ENCODE measurements around the gene AMZ1. TPM values are rescaled to one million over a fixed set of nuclear protein-coding genes. Genes with fewer than 3 reads are reported as not detected.

The AMZ1 gene
- total RNA-seq, 1 experiment from 2014 or later = 0.74 TPM

DNA sequence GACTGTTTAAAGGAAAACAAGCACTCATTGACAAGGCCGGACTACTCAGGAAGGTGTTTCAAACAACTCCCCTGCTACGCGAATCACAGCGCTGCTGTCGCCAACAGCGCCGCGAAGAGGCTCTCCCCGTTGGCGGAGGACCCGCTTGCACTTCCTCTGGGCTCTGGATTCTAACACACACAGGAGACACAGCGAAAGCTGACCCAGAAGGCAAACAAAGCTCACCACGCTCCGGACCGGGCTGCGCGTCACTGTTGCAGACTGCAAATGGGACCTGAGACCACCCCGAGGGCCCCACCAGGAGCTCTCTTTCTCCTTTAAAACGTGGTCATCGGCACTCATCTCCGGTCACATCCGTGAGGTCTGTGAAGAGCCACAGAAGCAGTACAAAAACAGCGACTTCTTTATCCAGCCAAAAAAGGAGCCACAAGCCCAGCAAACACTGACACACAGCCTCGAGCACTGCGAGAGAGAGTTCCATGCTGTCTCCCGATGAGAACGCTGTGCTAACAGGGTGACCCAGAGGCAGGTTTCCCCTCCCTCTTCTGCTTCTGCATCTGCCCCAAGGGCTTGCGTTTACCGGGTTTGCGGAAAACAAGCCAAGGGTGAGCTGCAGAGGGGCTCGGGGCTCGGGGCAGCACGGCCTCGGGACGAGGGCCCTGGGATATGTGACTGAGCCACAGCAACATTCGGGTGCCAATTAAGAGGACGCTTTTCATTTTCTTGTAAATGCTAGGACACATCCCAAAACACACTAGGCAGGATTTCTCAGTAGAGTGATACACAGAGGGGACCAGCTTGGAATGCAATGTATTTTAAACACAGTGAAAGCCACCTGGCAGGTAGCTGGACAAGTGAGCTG, 41.3 kb downstream of the AMZ1 start:
- no peaks in the 10 kb centered on the region for H3K9me3 Mint-ChIP-seq
- H2BK5ac ChIP-seq (ENCODE audit: insufficient read length, low read length) = no peak overlapping the region
- H3K14ac ChIP-seq (ENCODE audit: insufficient read depth, low read length) = no peak overlapping the region
- H4K5ac ChIP-seq (ENCODE audit: insufficient read length, low read depth, low read length) = no peak overlapping the region
- no peaks in the 10 kb centered on the region; the same call in 1 of the 2 replicates for H3K79me2 ChIP-seq (ENCODE audit: insufficient read depth, low read length)
- H3K56ac ChIP-seq (ENCODE audit: insufficient read length, low read depth, low read length) = no peak overlapping the region
- H4K8ac ChIP-seq (replicated peaks; ENCODE audit: insufficient read length, low read depth, low read length) = no peak overlapping the region
- no peaks in the 10 kb centered on the region for H3K27me3 ChIP-seq (ENCODE audit: insufficient read depth, low read length)
- no peak overlapping the region for H2BK12ac ChIP-seq (ENCODE audit: insufficient read length, low read depth, low read length)
- H3K4ac ChIP-seq (ENCODE audit: low read depth, low read length) = no peak overlapping the region
- H3K27ac Mint-ChIP-seq = peak overlapping the region; percentile 26 to 80 (median 54); a peak in 5 of 7 replicates
- H3K9me3 ChIP-seq (ENCODE audit: control insufficient read depth, low read depth, low read length) = no peaks in the 10 kb centered on the region
- no peaks in the 10 kb centered on the region for H3K23me2 ChIP-seq (ENCODE audit: insufficient read length, low read depth, low read length, poor library complexity, severe bottlenecking)
- H2AK5ac ChIP-seq (ENCODE audit: insufficient read length, low read length) = no peak overlapping the region
- H3K18ac ChIP-seq (ENCODE audit: insufficient read length, low read depth, low read length) = peak overlapping the region; percentile 46
- no peak overlapping the region for H2BK15ac ChIP-seq (ENCODE audit: low read depth, low read length)
- no peak for DNase-seq
- no peaks in the 10 kb centered on the region for H3K79me1 ChIP-seq (ENCODE audit: insufficient read depth, low read depth, low read length, poor library complexity, severe bottlenecking)
- no peak overlapping the region for H2AFZ ChIP-seq (ENCODE audit: low read length)
- H3K27ac ChIP-seq (ENCODE audit: insufficient read length, low read depth, low read length) = no peak overlapping the region
- no peaks in the 10 kb centered on the region for H3K27me3 Mint-ChIP-seq (ENCODE audit: low read depth)
- no peak overlapping the region for H2BK120ac ChIP-seq (ENCODE audit: low read depth, low read length, poor library complexity, severe bottlenecking)
- H2BK20ac ChIP-seq (ENCODE audit: low read depth, low read length, poor library complexity, severe bottlenecking) = no peak overlapping the region
- H3K36me3 Mint-ChIP-seq (ENCODE audit: insufficient read depth in 1 of 3, low read depth in 3 of 3) = peaks cover 39 to 64% (median 56%) of the 10 kb centered on the region in 3 experiments; a peak in 6 of 7 replicates
- H4K20me1 ChIP-seq (ENCODE audit: control insufficient read depth, insufficient read depth, insufficient read length) = no peaks in the 10 kb centered on the region
- no peak overlapping the region for H3T11ph ChIP-seq (ENCODE audit: low read length)
- WGBS (ENCODE audit: extremely low coverage, insufficient read length, low lambda C conversion rate) = no CpG with 5 or more reads among the region's 37 CpGs
- H4K91ac ChIP-seq (ENCODE audit: insufficient read length, low read depth, low read length) = no peak overlapping the region
- no peak overlapping the region for H3K23ac ChIP-seq (ENCODE audit: insufficient read length, low read depth, low read length)
- H3K4me3 Mint-ChIP-seq = no peak overlapping the region
- TF ChIP-seq, protein P1, sequence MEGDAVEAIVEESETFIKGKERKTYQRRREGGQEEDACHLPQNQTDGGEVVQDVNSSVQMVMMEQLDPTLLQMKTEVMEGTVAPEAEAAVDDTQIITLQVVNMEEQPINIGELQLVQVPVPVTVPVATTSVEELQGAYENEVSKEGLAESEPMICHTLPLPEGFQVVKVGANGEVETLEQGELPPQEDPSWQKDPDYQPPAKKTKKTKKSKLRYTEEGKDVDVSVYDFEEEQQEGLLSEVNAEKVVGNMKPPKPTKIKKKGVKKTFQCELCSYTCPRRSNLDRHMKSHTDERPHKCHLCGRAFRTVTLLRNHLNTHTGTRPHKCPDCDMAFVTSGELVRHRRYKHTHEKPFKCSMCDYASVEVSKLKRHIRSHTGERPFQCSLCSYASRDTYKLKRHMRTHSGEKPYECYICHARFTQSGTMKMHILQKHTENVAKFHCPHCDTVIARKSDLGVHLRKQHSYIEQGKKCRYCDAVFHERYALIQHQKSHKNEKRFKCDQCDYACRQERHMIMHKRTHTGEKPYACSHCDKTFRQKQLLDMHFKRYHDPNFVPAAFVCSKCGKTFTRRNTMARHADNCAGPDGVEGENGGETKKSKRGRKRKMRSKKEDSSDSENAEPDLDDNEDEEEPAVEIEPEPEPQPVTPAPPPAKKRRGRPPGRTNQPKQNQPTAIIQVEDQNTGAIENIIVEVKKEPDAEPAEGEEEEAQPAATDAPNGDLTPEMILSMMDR (conservative IDR thresholded peaks at IDR 0.05) = no peak
- no peak overlapping the region for H3K9ac ChIP-seq (ENCODE audit: extremely low read depth, insufficient read length, low read length)
- peaks cover 4 to 7% of the 10 kb centered on the region in 2 experiments; a peak in 3 of 4 replicates for H3K4me1 Mint-ChIP-seq
- H3K4me2 ChIP-seq (ENCODE audit: insufficient read depth, insufficient read length, low read length) = no peak overlapping the region
- H3K4me1 ChIP-seq (ENCODE audit: insufficient read depth, low read length) = no peaks in the 10 kb centered on the region; the same call in 1 of the 2 replicates

Measured in H9 (cell line).